Panc1 (cell line): ENCODE results near the gene CNPY2. TPM values are rescaled to one million over a fixed set of nuclear protein-coding genes. Genes with fewer than 3 reads are reported as not detected.
"Not testable (repeated sequence)": the region's sequence is repeated elsewhere in the genome, so short reads cannot be mapped to it uniquely, and the experiment has no call there.

ENCODE experiments used
- ATAC-seq: fragments of 200-7000 bp; cut with Tn5 transposase; 2 replicates; pipeline ENCODE4 v1.9.1; 2020; ENCODE audit warnings: mild to moderate bottlenecking, moderate library complexity
- BruUV-seq: library from RNA; stranded (reverse); fragments of 400-500 nt; replicated peaks from 2 replicates; lab custom pipeline; 2021; lab: Mats Ljungman, UMichigan
- CTCF ChIA-PET: fragments of 300-600 bp; sonication (Branson Sonifier 250); formaldehyde crosslinking; loops from one replicate; lab custom pipeline; 2022; ENCODE audit warnings: antibody characterized with exemption; lab: Charles Lee
- POLR2A ChIA-PET: fragments of 300-600 bp; sonication (Branson Sonifier 250); formaldehyde crosslinking; loops from one replicate; lab custom pipeline; 2022; ENCODE audit warnings: antibody characterized with exemption; lab: Charles Lee
- DNase-seq: peaks from one replicate; pipeline ENCODE4 v3.0.0-alpha.2; 2010; ENCODE audit warnings: low read depth, low spot score
- H3K27ac ChIP-seq: 2 replicates; pipeline ENCODE4 v1.5.1; 2011; ENCODE audit warnings: mild to moderate bottlenecking, low read length, inconsistent platforms
- H3K27me3 ChIP-seq: fragments of 200-500 bp; sonication (Bioruptor generic); 2 replicates; pipeline ENCODE4 v1.6.0; 2014; ENCODE audit warnings: low read length, inconsistent platforms; ENCODE audit not compliant: control insufficient read depth, insufficient read depth
- H3K36me3 ChIP-seq: fragments of 200-500 bp; sonication (Bioruptor generic); 2 replicates; pipeline ENCODE4 v1.5.1; 2014; ENCODE audit warnings: inconsistent platforms, mild to moderate bottlenecking, low read length, moderate library complexity; ENCODE audit not compliant: control insufficient read depth, insufficient read depth
- H3K4me1 ChIP-seq: 2 replicates; pipeline ENCODE4 v1.5.1; 2011; ENCODE audit warnings: inconsistent platforms, mild to moderate bottlenecking, low read length, moderate library complexity; ENCODE audit not compliant: control insufficient read depth, insufficient read depth
- H3K4me3 ChIP-seq, 2 experiments: 2 replicates each; pipeline ENCODE4 v1.5.1; 2011 to 2012; ENCODE audit warnings: low read depth in 2 of 2, low read length in 2 of 2, mild to moderate bottlenecking in 2 of 2, inconsistent platforms in 1 of 2, moderate library complexity in 1 of 2
- H3K9me3 ChIP-seq: fragments of 200-500 bp; sonication (Bioruptor generic); 2 replicates; pipeline ENCODE4 v1.5.1; 2014; ENCODE audit warnings: low read depth, mild to moderate bottlenecking, inconsistent platforms, low read length, moderate library complexity; ENCODE audit not compliant: control insufficient read depth, insufficient read depth
- CTCF ChIP-seq: fragments of 450-650 bp; IDR thresholded peaks from 2 replicates; pipeline ENCODE4 v1.5.1; 2017; ENCODE audit warnings: mild to moderate bottlenecking
- POLR2AphosphoS5 ChIP-seq: IDR thresholded peaks from 2 replicates; pipeline ENCODE4 v1.6.1; 2012; ENCODE audit warnings: mild to moderate bottlenecking, low read depth, low read length, moderate library complexity
- REST ChIP-seq, 2 experiments: IDR thresholded peaks; 2 replicates each; pipeline ENCODE4 v1.6.1; 2011 to 2012; ENCODE audit warnings: low read depth in 2 of 2, control low read depth in 1 of 2, low read length in 1 of 2, mild to moderate bottlenecking in 1 of 2, moderate library complexity in 1 of 2; ENCODE audit not compliant: insufficient read depth in 1 of 2
- SIN3A ChIP-seq: IDR thresholded peaks from 2 replicates; pipeline ENCODE4 v1.6.1; 2012; ENCODE audit warnings: low read depth, mild to moderate bottlenecking, low read length, moderate library complexity, borderline replicate concordance; ENCODE audit not compliant: insufficient read depth
- TCF7L2 ChIP-seq: IDR thresholded peaks from 2 replicates; pipeline ENCODE4 v1.6.1; 2011; ENCODE audit warnings: mild to moderate bottlenecking, low read depth, low read length, inconsistent platforms
- in situ Hi-C: cut with HindIII; loops from 2 replicates; pipeline ENCODE4 v1.10.0; 2016; ENCODE audit warnings: low sequenced_read_pairs, low pct_unique_long_range_greater_than_20kb
- intact Hi-C: fragments of 100-400 bp; cut with micrococcal nuclease; formaldehyde crosslinking; loops from one replicate; pipeline ENCODE4 v1.10.0; 2022; ENCODE audit not compliant: unreplicated experiment
- total RNA-seq: library from RNA; stranded (reverse); gene quantifications from one replicate; pipeline ENCODE4 v1.2.1, GENCODE V29; 2021; ENCODE audit not compliant: unreplicated experiment

Gene CNPY2
- total RNA-seq, 1 experiment from 2014 or later = 115 TPM

- POLR2A ChIA-PET = interaction anchor here (0.7 kb wide), 1 partner anchor 85 kb away, joined by 18 read pairs; no protein-coding TSS in a partner anchor
- H3K27me3 ChIP-seq, H3K9me3 ChIP-seq, H3K4me1 ChIP-seq, BruUV-seq, ATAC-seq, DNase-seq, intact Hi-C loops, H3K4me3 ChIP-seq, CTCF ChIA-PET, in situ Hi-C loops, H3K27ac ChIP-seq: not testable (repeated sequence)
- H3K36me3 ChIP-seq = peaks cover 26% of the 10 kb centered on the region
Measured at GRCh38 chr12:56284263-56284662, 31.5 kb downstream of the CNPY2 start.

GRCh38 chr12:56282579-56282978 lies 33.2 kb downstream of the CNPY2 start:
- intact Hi-C loops (no loop called here), in situ Hi-C loops (no loop called here)
- CTCF ChIA-PET = no interaction called here
- Histone ChIP-seq H3K27ac (no peak overlapping the region), H3K9me3 (no peaks in the 10 kb centered on the region), H3K27me3 (no peaks in the 10 kb centered on the region), H3K4me1 (no peaks in the 10 kb centered on the region), H3K4me3 (no peak overlapping the region), H3K36me3 (peaks cover 26% of the 10 kb centered on the region)
- ATAC-seq (no peak), DNase-seq (no peak)
- TF ChIP-seq TCF7L2 (no peak), REST (IDR thresholded peaks at IDR 0.05; ENCODE audit: insufficient read depth in 1 of 2, low read depth in 2 of 2, low read length in 1 of 2) (no peak), CTCF (no peak), POLR2AphosphoS5 (no peak), SIN3A (no peak)
- BruUV-seq = no TSS peak
- POLR2A ChIA-PET = no interaction called here

GRCh38 chr12:56282030-56282429 lies 33.8 kb downstream of the CNPY2 start:
- intact Hi-C loops = no loop called here
- Histone ChIP-seq H3K27ac (no peak overlapping the region), H3K9me3 (no peaks in the 10 kb centered on the region), H3K4me3 (no peak overlapping the region), H3K36me3 (peaks cover 26% of the 10 kb centered on the region), H3K4me1 (no peaks in the 10 kb centered on the region), H3K27me3 (no peaks in the 10 kb centered on the region)
- ChIA-PET POLR2A (no interaction called here), CTCF (no interaction called here)
- TF ChIP-seq SIN3A = no peak
- no peak for TF ChIP-seq CTCF
- no peak for TF ChIP-seq POLR2AphosphoS5
- TF ChIP-seq TCF7L2 = no peak
- no peak for TF ChIP-seq REST (IDR thresholded peaks at IDR 0.05; ENCODE audit: insufficient read depth in 1 of 2, low read depth in 2 of 2, low read length in 1 of 2)
- no peak for ATAC-seq
- no TSS peak for BruUV-seq
- no peak for DNase-seq
- in situ Hi-C loops = no loop called here
